H1 (cell line): ENCODE results near the gene COL25A1. TPM values are rescaled to one million over a fixed set of nuclear protein-coding genes. Genes with fewer than 3 reads are reported as not detected.

Source experiments
- ASH2L ChIP-seq: fragments of 200-600, 300-600 bp; sonication (generic); IDR thresholded peaks from one replicate; pipeline ENCODE4 v1.7.1; 2017; ENCODE audit warnings: low read length
- BACH1 ChIP-seq: IDR thresholded peaks from 2 replicates; pipeline ENCODE4 v1.6.1; 2012; ENCODE audit warnings: low read length, improper control_type of control experiment
- CBX5 ChIP-seq: fragments of 300-800, 300-1000 bp; sonication (generic); IDR thresholded peaks from 2 replicates; pipeline ENCODE4 v1.7.1; 2016; ENCODE audit warnings: antibody characterized with exemption, low read length, low read depth
- GTF2F1 ChIP-seq: IDR thresholded peaks from 2 replicates; pipeline ENCODE4 v1.6.1; 2012; ENCODE audit warnings: low read depth, low read length, improper control_type of control experiment, borderline replicate concordance
- JUN ChIP-seq: IDR thresholded peaks from 2 replicates; pipeline ENCODE4 v1.6.1; 2011; ENCODE audit warnings: low read depth, mild to moderate bottlenecking, improper control_type of control experiment, low read length
- KDM1A ChIP-seq: fragments of 200-600, 300-600 bp; sonication (generic); IDR thresholded peaks from 2 replicates; pipeline ENCODE4 v1.7.1; 2016; ENCODE audit warnings: mild to moderate bottlenecking, low read length, borderline replicate concordance
- KDM5A ChIP-seq: fragments of 200-600 bp; IDR thresholded peaks from 2 replicates; pipeline ENCODE4 v1.7.1; 2012; ENCODE audit warnings: mild to moderate bottlenecking, low read length, inconsistent platforms, mixed read lengths
- SP2 ChIP-seq: IDR thresholded peaks from 2 replicates; pipeline ENCODE4 v1.6.1; 2012; ENCODE audit warnings: mild to moderate bottlenecking, low read length, inconsistent platforms
- TCF12 ChIP-seq: IDR thresholded peaks from 2 replicates; pipeline ENCODE4 v1.6.1; 2011; ENCODE audit warnings: low read depth, mild to moderate bottlenecking, low read length
- polyA plus RNA-seq, 7 experiments: library from polyadenylated mRNA; depleted of rRNA in 3 of 7; stranded (reverse) in 5 of 7; unstranded in 2 of 7; fragments of >200 nt in 5 of 7; fragments of 200-250 nt in 2 of 7; gene quantifications; 1 replicate in 5 of 7; 2 replicates in 1 of 7; 4 replicates in 1 of 7; pipeline versions ENCODE4 v1.2.1 to v1.2.3, GENCODE V29; 2011 to 2013; ENCODE audit warnings: missing spikeins in 2 of 7, mixed read lengths in 2 of 7
- total RNA-seq: library from RNA; stranded (reverse); fragmentation: NEBNext Ultra II Directional; extraction: Animal tissue kit (Norgen Biotek cat#: 25700); gene quantifications from 2 replicates; pipeline ENCODE4 v1.2.1, GENCODE V29; 2021
- TF ChIP-seq, protein P1 (sequence below): fragments of 300-600 bp; sonication (generic); IDR thresholded peaks from 2 replicates; pipeline ENCODE4 v1.7.1; 2012; ENCODE audit warnings: low read length, moderate library complexity, mild to moderate bottlenecking, inconsistent platforms; ENCODE audit not compliant: insufficient replicate concordance

The COL25A1 gene
- total and polyA plus RNA-seq, 2 of the 8 experiments (the other 6 are each of a cell fraction or from before 2014, with no cell fraction given), result 1.1 to 8.3 TPM

DNA sequence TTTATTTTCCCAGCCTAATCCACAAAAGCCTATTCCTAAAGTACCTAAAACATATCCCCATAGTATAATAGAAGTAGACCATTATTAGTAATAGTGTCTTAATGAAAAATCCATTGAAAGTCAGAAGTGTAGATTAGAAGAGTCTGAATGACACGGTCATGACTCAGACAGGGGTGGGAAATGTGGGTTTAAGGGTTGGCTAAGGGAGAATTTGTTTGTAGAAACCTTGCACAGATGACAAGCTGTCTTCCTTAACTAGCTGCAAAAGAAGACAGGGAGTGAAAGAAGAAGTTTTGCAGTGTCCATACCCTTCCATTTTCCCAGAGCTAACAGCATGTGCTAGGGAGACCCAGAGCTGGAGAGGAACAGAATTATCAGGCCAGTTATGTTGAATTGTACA is 296.9 kb downstream of the COL25A1 start (continued):
- TF ChIP-seq, protein P1, sequence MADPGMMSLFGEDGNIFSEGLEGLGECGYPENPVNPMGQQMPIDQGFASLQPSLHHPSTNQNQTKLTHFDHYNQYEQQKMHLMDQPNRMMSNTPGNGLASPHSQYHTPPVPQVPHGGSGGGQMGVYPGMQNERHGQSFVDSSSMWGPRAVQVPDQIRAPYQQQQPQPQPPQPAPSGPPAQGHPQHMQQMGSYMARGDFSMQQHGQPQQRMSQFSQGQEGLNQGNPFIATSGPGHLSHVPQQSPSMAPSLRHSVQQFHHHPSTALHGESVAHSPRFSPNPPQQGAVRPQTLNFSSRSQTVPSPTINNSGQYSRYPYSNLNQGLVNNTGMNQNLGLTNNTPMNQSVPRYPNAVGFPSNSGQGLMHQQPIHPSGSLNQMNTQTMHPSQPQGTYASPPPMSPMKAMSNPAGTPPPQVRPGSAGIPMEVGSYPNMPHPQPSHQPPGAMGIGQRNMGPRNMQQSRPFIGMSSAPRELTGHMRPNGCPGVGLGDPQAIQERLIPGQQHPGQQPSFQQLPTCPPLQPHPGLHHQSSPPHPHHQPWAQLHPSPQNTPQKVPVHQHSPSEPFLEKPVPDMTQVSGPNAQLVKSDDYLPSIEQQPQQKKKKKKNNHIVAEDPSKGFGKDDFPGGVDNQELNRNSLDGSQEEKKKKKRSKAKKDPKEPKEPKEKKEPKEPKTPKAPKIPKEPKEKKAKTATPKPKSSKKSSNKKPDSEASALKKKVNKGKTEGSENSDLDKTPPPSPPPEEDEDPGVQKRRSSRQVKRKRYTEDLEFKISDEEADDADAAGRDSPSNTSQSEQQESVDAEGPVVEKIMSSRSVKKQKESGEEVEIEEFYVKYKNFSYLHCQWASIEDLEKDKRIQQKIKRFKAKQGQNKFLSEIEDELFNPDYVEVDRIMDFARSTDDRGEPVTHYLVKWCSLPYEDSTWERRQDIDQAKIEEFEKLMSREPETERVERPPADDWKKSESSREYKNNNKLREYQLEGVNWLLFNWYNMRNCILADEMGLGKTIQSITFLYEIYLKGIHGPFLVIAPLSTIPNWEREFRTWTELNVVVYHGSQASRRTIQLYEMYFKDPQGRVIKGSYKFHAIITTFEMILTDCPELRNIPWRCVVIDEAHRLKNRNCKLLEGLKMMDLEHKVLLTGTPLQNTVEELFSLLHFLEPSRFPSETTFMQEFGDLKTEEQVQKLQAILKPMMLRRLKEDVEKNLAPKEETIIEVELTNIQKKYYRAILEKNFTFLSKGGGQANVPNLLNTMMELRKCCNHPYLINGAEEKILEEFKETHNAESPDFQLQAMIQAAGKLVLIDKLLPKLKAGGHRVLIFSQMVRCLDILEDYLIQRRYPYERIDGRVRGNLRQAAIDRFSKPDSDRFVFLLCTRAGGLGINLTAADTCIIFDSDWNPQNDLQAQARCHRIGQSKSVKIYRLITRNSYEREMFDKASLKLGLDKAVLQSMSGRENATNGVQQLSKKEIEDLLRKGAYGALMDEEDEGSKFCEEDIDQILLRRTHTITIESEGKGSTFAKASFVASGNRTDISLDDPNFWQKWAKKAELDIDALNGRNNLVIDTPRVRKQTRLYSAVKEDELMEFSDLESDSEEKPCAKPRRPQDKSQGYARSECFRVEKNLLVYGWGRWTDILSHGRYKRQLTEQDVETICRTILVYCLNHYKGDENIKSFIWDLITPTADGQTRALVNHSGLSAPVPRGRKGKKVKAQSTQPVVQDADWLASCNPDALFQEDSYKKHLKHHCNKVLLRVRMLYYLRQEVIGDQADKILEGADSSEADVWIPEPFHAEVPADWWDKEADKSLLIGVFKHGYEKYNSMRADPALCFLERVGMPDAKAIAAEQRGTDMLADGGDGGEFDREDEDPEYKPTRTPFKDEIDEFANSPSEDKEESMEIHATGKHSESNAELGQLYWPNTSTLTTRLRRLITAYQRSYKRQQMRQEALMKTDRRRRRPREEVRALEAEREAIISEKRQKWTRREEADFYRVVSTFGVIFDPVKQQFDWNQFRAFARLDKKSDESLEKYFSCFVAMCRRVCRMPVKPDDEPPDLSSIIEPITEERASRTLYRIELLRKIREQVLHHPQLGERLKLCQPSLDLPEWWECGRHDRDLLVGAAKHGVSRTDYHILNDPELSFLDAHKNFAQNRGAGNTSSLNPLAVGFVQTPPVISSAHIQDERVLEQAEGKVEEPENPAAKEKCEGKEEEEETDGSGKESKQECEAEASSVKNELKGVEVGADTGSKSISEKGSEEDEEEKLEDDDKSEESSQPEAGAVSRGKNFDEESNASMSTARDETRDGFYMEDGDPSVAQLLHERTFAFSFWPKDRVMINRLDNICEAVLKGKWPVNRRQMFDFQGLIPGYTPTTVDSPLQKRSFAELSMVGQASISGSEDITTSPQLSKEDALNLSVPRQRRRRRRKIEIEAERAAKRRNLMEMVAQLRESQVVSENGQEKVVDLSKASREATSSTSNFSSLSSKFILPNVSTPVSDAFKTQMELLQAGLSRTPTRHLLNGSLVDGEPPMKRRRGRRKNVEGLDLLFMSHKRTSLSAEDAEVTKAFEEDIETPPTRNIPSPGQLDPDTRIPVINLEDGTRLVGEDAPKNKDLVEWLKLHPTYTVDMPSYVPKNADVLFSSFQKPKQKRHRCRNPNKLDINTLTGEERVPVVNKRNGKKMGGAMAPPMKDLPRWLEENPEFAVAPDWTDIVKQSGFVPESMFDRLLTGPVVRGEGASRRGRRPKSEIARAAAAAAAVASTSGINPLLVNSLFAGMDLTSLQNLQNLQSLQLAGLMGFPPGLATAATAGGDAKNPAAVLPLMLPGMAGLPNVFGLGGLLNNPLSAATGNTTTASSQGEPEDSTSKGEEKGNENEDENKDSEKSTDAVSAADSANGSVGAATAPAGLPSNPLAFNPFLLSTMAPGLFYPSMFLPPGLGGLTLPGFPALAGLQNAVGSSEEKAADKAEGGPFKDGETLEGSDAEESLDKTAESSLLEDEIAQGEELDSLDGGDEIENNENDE, result no peak
- no peak for TF ChIP-seq SP2
- no peak for TF ChIP-seq GTF2F1
- TF ChIP-seq KDM5A, result no peak
- no peak for TF ChIP-seq TCF12
- TF ChIP-seq KDM1A, result no peak
- no peak for TF ChIP-seq ASH2L
- no peak for TF ChIP-seq JUN
- TF ChIP-seq CBX5, result no peak
- TF ChIP-seq BACH1, result no peak
- TF ChIP-seq, all 59 proteins: peak for 0
